GM12878 (cell line): Measurements from ENCODE around the gene TRIM47. TPM values are rescaled to one million over a fixed set of nuclear protein-coding genes. Genes with fewer than 3 reads are reported as not detected.

Source experiments
- ATAC-seq: fragments of 200-7000 bp; cut with Tn5 transposase; 3 replicates; pipeline ENCODE4 v1.9.1; 2020; ENCODE audit warnings: mild to moderate bottlenecking, moderate library complexity
- BruUV-seq: library from RNA; stranded (reverse); fragments of 400-500 nt; replicated peaks from 2 replicates; lab custom pipeline; 2021; lab: Mats Ljungman, UMichigan
- CTCF ChIA-PET: fragments of 300-600 bp; sonication (Branson Sonifier 250); formaldehyde crosslinking; extraction: SDS; loops from one replicate; lab custom pipeline; 2021; ENCODE audit warnings: inconsistent platforms; lab: Yijun Ruan, JAX
- POLR2A ChIA-PET: fragments of 350-600 bp; formaldehyde crosslinking; extraction: SDS; loops from one replicate; lab custom pipeline; 2021; ENCODE audit warnings: inconsistent platforms; lab: Charles Lee
- RAD21 ChIA-PET: fragments of 300-600 bp; sonication (Branson Sonifier 250); formaldehyde crosslinking; loops from one replicate; lab custom pipeline; 2023; ENCODE audit warnings: antibody characterized with exemption; ENCODE audit not compliant: unreplicated experiment; lab: Charles Lee
- SMC1A ChIA-PET: fragments of 300-600 bp; sonication (Branson Sonifier 250); formaldehyde crosslinking; loops from one replicate; lab custom pipeline; 2023; ENCODE audit not compliant: unreplicated experiment, uncharacterized antibody; lab: Charles Lee
- DNase-seq: peaks from one replicate; pipeline ENCODE4 v3.0.0-alpha.2; 2011; ENCODE audit warnings: low read depth, low spot score
- FAIRE-seq: peaks from 3 replicates; lab custom pipeline; 2011; peaks lifted over from hg19 to GRCh38; lab: Jason Lieb, UNC
- H2AFZ ChIP-seq: 2 replicates; pipeline ENCODE4 v1.6.0; 2011; ENCODE audit warnings: low read depth, low read length, control low read depth; ENCODE audit not compliant: control insufficient read depth
- H3K27ac ChIP-seq: 2 replicates; pipeline ENCODE4 v1.5.1; 2011; ENCODE audit warnings: control low read depth; ENCODE audit not compliant: control insufficient read depth, insufficient read depth
- H3K27me3 ChIP-seq, 2 experiments: replicated peaks in 1 of 2; 2 replicates each; pipeline versions ENCODE4 v1.6.0 to v1.6.1; 2011; ENCODE audit warnings: low read length in 1 of 2; ENCODE audit not compliant: control insufficient read depth in 2 of 2, insufficient read depth in 2 of 2
- H3K36me3 ChIP-seq, 2 experiments: 2 replicates each; pipeline ENCODE4 v1.5.1; 2011; ENCODE audit warnings: low read length in 1 of 2; ENCODE audit not compliant: control insufficient read depth in 2 of 2, insufficient read depth in 2 of 2
- H3K4me1 ChIP-seq: 2 replicates; pipeline ENCODE4 v1.6.1; 2011; ENCODE audit warnings: mild to moderate bottlenecking, low read length, moderate library complexity, mixed read lengths; ENCODE audit not compliant: control insufficient read depth, insufficient read depth
- H3K4me2 ChIP-seq: 2 replicates; pipeline ENCODE4 v1.6.0; 2011; ENCODE audit warnings: control low read depth; ENCODE audit not compliant: control insufficient read depth, insufficient read depth
- H3K4me3 ChIP-seq: fragments of 200-600 bp; sonication (generic); 2 replicates; pipeline ENCODE4 v1.5.1; 2016
- H3K79me2 ChIP-seq: 2 replicates; pipeline ENCODE4 v1.6.0; 2011; ENCODE audit warnings: low read length; ENCODE audit not compliant: control insufficient read depth, insufficient read depth
- H3K9ac ChIP-seq: 2 replicates; pipeline ENCODE4 v1.8.0; 2011; ENCODE audit warnings: low read length, control low read depth, mixed read lengths; ENCODE audit not compliant: control insufficient read depth, insufficient read depth
- H3K9me3 ChIP-seq: replicated peaks from 3 replicates; pipeline ENCODE4 v1.5.1; 2011; ENCODE audit warnings: mild to moderate bottlenecking, low read length; ENCODE audit not compliant: control insufficient read depth, insufficient read depth
- H4K20me1 ChIP-seq: 2 replicates; pipeline ENCODE4 v1.6.0; 2011; ENCODE audit not compliant: control insufficient read depth, insufficient read depth
- POLR2A ChIP-seq: IDR thresholded peaks from 2 replicates; pipeline ENCODE4 v1.6.1; 2011; ENCODE audit warnings: low read depth, mild to moderate bottlenecking, low read length
- POLR2AphosphoS5 ChIP-seq: IDR thresholded peaks from 2 replicates; pipeline ENCODE4 v1.6.1; 2011; ENCODE audit warnings: mild to moderate bottlenecking, low read length, inconsistent platforms
- WGBS: methylation state at CpG from one replicate; pipeline ENCODE4 v1.1.6; 2016; ENCODE audit warnings: low lambda C conversion rate; ENCODE audit not compliant: insufficient replicate concordance, insufficient coverage; ENCODE audit errors: missing lambda C conversion rate; 5-methylcytosine and 5-hydroxymethylcytosine counted together
- in situ Hi-C: fragments of 300-500 bp; cut with MboI; formaldehyde crosslinking; loops from 9 replicates; pipeline ENCODE4 v1.14.3; 2018; ENCODE audit warnings: mixed read lengths
- intact Hi-C: fragments of 100-400 bp; cut with micrococcal nuclease; formaldehyde crosslinking; loops from one replicate; pipeline ENCODE4 v1.14.2; 2022; ENCODE audit not compliant: unreplicated experiment
- polyA plus RNA-seq, 11 experiments: library from polyadenylated mRNA; depleted of rRNA in 4 of 11; unstranded in 6 of 11; stranded (reverse) in 5 of 11; fragments of >200 nt; fragmentation: Nextera tagmentation in 4 of 11; fragmentation: Illumina TruSeq in 1 of 11; extraction: Ambion mirVana in 4 of 11; extraction: Trizol in 1 of 11; gene quantifications; 1 replicate in 1 of 11; 2 replicates in 10 of 11; pipeline versions ENCODE4 v1.2.1 to v1.2.3, GENCODE V29; 2011 to 2016; ENCODE audit warnings: inconsistent platforms in 2 of 11, missing spikeins in 2 of 11, low read depth in 1 of 11
- total RNA-seq, 4 experiments: library from RNA; depleted of rRNA in 3 of 4; stranded (reverse); fragments of >200 nt in 3 of 4; fragmentation: Illumina TruSeq in 1 of 4; extraction: Trizol in 1 of 4; gene quantifications; 2 replicates each; pipeline versions ENCODE4 v1.2.1 to v1.2.3, GENCODE V29; 2013 to 2021
- TF ChIP-seq, protein P1 (sequence below): fragments of 450-650 bp; IDR thresholded peaks from 2 replicates; pipeline ENCODE4 v1.6.1; 2017; ENCODE audit warnings: mild to moderate bottlenecking, moderate library complexity

Gene TRIM47
- total and polyA plus RNA-seq, 10 of the 15 experiments (the other 5 are each of a cell fraction or from before 2014, with no cell fraction given): 0.35 to 9.7 (median 5.3) TPM

DNA sequence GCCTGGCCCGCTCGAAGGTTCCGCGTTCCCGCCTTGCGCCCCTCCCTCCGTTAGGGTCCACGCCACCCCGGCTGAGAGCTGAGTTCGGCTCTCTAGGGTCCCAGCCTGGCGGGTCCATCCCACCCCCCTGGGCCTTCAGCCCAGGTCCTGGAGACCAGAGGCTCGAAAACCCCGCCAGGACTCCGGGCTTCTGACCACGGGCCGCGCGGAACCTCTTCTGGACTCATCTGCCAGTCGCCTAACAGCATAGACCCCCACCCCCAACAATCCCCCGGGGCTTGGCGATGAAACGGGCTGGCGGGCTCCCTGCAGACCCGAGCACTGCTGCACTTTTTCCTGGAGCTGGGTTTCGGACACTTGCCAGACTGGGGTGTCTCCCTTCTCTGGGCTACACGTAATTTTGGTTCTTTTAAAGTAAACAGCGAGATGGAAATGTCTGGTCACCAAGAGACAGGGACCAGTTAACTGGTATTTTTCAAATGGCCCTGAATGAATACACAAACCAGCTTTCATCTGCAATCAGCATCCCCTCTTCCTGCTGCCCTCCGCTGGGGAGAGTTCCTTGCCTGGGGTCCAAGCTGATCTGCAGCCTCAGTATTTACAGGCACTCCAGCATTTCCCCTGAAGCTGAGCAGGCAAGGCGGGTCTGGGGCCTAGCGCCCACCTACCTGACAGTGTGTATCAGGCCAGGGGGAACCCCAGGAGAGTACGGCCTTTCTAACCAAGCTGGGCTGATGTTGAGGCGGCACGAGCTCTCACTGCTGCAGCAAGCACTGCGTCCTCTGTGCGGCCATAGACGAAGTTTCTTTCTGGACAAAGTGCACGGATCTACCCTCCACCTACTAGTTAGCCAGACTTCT lies 19.0 kb upstream of the TRIM47 start:
- FAIRE-seq (no peak), ATAC-seq (no peak), DNase-seq (no peak)
- Histone ChIP-seq H3K4me1 (peaks cover 6% of the 10 kb centered on the region), H3K4me2 (peak overlapping the region; percentile 44; the same call in 1 of the 2 replicates), H2AFZ (peak overlapping the region; percentile 20), H3K9me3 (no peaks in the 10 kb centered on the region), H4K20me1 (no peaks in the 10 kb centered on the region), H3K36me3 (peaks cover 10 to 17% of the 10 kb centered on the region in 2 experiments; a peak in 3 of 4 replicates), H3K27me3 (no peaks in the 10 kb centered on the region), H3K4me3 (peak overlapping the region; percentile 89; the same call in 1 of the 2 replicates), H3K9ac (no peak overlapping the region), H3K27ac (no peak overlapping the region), H3K79me2 (peaks cover 15% of the 10 kb centered on the region)
- CTCF ChIA-PET: interaction anchor here (0.5 to 4.8 kb wide), 11 partner anchors 9 to 482 kb away, joined by 3 to 43 read pairs (median 4); partner anchors contain the start of gene TRIM47
- POLR2A ChIA-PET: interaction anchor here (0.6 to 2.8 kb wide), 9 partner anchors 15 to 120 kb away, joined by 3 to 19 read pairs (median 6); partner anchors contain the start of genes ACOX1, TEN1, TRIM47 and UNK
- TF ChIP-seq, protein P1, sequence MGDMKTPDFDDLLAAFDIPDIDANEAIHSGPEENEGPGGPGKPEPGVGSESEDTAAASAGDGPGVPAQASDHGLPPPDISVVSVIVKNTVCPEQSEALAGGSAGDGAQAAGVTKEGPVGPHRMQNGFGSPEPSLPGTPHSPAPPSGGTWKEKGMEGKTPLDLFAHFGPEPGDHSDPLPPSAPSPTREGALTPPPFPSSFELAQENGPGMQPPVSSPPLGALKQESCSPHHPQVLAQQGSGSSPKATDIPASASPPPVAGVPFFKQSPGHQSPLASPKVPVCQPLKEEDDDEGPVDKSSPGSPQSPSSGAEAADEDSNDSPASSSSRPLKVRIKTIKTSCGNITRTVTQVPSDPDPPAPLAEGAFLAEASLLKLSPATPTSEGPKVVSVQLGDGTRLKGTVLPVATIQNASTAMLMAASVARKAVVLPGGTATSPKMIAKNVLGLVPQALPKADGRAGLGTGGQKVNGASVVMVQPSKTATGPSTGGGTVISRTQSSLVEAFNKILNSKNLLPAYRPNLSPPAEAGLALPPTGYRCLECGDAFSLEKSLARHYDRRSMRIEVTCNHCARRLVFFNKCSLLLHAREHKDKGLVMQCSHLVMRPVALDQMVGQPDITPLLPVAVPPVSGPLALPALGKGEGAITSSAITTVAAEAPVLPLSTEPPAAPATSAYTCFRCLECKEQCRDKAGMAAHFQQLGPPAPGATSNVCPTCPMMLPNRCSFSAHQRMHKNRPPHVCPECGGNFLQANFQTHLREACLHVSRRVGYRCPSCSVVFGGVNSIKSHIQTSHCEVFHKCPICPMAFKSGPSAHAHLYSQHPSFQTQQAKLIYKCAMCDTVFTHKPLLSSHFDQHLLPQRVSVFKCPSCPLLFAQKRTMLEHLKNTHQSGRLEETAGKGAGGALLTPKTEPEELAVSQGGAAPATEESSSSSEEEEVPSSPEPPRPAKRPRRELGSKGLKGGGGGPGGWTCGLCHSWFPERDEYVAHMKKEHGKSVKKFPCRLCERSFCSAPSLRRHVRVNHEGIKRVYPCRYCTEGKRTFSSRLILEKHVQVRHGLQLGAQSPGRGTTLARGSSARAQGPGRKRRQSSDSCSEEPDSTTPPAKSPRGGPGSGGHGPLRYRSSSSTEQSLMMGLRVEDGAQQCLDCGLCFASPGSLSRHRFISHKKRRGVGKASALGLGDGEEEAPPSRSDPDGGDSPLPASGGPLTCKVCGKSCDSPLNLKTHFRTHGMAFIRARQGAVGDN: no peak
- TF ChIP-seq POLR2A (peak; percentile 8; the same call in 1 of the 2 replicates), POLR2AphosphoS5 (0 out of 2 replicates have a peak, but pooled peaks have one; percentile 19)
- WGBS: 84% methylated on average over 37 of the region's 37 CpGs
- intact Hi-C loops: loop anchor here (2.0 to 5.0 kb wide), 3 partner anchors 19 to 120 kb away; partner anchors contain the start of genes TRIM47 and WBP2
- in situ Hi-C loops: no loop called here
- no TSS peak for BruUV-seq
- RAD21 ChIA-PET: interaction anchor here (0.7 to 4.5 kb wide), 7 partner anchors 21 to 144 kb away, joined by 3 to 32 read pairs (median 13); partner anchors contain the start of genes GALK1, UNC13D and WBP2
- SMC1A ChIA-PET: interaction anchor here (1.0 to 1.7 kb wide), 4 partner anchors 19 to 133 kb away, joined by 4 to 5 read pairs (median 4); partner anchors contain the start of gene TRIM47
